ENCODE data around the gene IDI2.
"Not testable (repeated sequence)": the region's sequence is repeated elsewhere in the genome, so short reads cannot be mapped to it uniquely, and the experiment has no call there.

IDI2 gene

DNA sequence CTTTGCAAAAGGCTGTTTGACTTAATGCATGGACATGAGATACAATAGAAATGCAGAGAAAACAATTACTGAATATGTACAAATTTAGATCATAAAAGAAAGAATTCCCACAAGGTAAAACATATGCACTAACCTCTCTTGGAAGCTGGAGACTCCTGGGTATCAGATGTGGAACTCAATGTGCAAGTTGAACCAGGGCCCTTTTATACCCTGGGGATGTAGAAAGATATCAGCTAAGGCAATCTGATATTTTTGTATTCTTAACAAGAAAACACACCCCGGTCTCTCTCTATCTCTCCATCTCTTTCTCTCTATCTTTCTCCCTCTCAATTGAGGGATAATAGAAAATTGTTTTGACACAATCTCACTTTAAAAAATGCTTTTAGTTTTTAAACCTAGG is at the start of gene IDI2:
Gene IDI2, minus strand, starts transcription at position 177 of the 400 bp plus-strand sequence. CDS start 1,136 bp downstream, outside the sequence.
- no peak for DNase-seq (ENCODE audit: low spot score)

DNA sequence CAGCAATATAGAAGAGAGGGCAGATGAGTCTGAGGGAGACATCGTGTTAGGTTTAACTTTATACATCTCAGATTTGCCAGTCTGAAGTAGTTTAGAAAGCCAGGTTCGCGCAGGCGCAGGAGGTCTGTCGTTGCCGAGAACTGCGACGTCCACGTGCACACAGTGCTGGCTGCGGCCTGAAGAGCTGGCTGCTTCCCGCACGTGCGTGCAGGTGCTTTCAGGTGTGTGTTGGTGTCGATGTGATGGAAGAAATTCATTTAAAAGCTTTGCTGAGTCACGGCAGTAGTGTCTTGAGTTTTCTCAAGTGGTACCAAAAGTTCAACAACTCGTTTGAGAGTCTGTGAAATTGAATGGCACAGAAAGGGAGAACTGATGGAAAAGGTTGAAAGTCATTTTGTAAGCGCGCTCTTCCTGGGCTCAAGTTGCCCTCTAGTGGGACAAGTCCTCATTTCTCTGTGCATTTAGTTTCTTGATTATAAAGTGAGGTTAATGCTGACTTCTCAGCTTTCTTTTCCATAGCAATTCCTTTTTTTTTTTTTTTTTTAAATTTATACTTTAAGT is 49.2 kb upstream of the IDI2 start:
- no peak for DNase-seq (ENCODE audit: low spot score)

DNA sequence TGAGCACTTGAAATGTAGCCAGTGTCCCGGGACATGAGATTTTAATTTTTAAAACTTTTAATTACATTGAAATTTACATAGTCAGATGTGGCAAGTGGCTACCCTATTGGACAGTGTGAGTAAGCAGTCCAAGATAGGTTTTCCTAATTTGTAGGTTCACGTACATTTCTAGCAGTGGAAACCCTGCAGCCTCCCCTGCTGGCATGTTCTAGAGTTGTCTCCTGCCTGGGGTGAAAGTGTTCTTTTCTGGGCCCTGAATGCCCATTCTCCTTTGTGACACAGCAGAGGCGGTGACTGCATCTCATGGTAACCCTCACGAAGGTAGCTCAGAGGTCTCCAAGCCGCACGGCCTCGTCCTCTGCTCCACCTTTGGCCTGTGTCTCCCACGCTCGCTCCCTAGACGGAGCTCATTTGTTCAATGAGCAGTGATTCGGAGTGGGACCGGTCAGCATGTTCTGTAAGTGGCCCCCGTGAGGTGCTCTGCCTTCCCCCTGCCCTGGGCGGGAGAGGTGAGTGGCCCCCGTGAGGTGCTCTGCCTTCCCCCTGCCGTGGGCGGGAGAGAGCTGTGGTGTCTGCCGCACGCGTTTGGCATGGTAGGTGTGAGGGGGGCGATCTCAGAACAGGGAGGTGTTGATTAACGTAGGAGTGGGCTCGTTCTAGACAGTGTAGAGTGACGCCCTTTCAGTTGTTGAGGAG is 48.5 kb upstream of the IDI2 start:
- no peak for DNase-seq (ENCODE audit: low spot score)

DNA sequence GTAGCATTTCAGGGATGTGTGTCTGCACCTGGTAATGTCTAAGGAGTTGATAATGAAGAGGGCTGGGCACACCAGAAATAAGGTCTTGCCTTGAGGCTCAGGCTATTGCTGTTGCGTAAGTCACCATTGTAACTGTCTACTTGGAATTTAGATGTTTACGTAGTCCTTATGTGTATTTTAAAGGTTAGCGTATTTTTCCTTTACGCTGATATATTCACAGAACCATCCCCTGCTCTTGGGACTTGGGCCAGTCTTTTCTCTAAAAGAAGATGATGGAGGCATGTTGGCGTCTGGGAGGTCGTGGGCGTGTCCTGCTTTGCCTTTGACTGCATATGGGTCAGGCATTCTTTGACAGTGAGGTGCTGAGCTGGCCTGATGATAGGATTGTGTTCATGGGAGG is 45.3 kb upstream of the IDI2 start:
- no peak for DNase-seq (ENCODE audit: low spot score)

DNA sequence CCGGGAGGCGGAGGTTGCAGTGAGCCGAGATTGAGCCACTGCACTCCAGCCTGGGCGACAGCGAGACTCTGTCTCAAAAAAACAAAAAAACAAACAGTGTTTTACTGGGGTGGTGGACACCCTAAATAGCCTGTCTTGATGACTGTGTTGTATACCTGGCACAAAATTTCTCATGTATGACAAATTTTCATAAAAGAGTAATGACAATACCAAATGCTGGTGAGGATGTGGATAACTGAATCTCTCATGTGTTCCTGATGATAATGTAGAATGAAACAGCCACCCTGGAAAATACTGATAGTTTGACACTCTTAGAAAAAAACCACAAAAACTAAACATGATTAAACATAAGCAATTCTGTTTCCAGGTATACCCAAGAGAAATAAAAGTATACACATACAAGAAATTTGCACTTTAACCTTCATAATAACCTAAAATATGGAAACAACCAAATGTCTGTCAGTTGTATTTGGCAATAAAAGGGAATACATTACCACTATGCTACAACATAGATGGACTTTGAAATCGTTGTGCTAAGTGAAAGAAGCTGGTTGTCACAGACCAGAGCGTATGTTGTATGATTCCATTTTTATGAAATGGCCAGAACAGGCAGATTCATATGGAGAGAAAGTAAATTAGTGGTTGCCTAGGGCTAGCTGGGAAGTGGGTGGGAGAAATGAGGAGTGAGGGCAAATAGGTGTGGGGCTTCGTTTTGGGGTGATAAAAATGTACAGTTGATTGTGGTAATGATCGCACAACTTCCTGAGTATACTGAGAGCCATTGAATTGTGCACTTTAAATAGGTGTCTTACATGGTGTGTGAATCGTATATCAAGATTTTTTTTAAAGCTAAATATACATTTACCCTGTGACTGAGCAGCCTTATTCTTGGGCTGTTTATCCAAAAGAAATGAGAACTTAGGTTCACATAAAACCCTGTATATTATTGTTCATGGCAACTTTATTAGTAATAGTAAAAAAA is 43.0 kb upstream of the IDI2 start:
- DNase-seq (ENCODE audit: low spot score): no peak

DNA sequence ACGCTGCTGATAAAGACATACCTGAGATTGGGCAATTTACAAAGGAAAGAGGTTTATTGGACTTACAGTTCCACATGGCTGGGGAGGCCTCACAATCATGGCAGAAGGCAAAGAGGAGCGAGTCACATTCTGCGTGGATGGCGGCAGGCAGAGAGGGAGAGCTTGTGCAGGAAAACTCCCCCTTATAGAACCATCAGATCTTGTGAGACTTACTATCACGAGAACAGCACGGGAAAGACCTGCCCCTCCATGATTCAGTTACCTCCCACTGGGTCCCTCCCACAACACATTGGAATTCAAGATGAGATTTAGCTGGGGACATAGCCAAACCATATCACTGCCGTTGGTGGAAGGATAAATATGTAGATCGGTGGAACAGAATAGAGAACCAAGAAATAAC is 41.1 kb upstream of the IDI2 start:
- not testable (repeated sequence) for DNase-seq (ENCODE audit: low spot score)

DNA sequence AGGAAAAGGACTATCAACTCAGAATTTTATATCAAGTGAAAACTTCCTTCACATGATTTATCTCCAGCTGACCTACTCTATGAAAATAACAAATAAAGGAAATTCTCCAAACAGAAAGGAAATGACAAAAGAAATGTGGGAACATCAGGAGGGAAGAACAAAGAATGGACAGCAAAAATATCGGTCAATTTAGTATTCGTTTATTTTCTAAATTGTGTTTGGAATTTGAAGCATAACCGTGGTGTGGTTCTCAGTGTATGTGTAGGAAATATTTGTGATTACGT is 39.2 kb upstream of the IDI2 start:
- no peak for DNase-seq (ENCODE audit: low spot score)

DNA sequence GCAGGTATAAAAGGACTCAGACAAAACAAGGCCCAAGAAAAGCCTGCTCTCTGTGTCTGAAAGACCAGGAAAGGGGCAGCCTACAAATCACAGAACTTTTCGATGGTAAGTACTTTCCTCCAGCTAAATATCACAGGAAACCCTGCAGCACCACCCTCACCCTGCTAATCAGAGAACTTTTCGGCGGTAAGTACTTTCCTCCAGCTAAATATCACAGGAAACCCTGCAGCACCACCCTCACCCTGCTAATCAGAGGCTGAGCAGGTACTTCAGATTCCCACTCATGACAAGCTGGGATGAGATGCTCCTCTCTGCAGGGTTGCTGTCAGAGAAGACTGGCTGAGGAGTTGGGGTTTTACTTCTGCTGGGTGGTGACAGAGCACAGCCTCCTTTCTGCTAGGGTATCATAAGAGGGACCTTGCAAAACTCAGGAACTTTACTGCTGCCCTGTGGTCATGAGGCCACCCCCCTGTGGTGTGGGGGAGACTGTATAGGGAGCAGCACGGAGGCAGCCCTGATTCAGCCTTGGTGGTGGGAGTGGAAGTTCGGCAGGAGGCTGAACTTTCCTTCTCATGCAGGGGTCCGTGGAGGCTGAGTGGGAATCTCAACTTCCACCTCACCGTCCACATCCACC is 37.7 kb upstream of the IDI2 start:
- DNase-seq (ENCODE audit: low spot score): no peak

DNA sequence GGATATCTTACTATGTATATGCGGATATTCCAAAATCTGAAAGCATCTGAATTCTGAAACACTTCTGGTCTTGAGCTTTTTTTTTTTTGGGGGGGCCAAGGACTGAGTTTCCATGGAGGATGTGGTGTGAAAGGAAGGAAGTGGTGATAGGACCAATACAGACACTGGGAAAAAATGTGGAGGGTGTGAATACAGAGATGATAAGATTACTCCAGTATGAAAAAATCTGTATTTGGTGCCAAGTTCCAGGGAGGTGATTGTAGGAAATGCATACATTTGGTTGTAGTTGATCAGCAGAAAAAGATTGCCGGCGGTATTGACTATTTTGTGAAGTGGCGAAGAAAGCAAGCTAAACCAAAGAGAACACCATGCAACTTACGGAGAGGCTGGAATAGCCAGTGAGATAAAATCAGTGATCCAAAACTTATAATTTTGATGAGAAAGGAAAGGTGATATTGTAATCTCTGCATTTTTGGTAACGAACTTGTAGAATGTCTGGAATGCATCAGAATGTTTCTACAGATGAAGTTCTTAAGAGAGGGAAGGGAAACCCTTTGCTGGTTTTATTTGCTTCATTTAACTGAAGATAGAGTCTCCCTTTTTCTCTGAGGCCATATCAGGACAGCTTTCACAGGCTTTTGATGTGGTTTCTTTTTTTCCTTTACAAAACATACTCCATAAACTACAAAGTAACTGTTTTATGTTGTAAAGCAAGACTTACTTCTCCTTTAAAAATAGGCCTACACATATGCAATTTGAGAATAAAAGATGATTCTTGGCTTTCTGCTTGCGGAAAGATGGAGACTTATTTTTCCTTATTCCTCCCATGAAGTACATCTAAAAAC is 36.5 kb upstream of the IDI2 start:
- DNase-seq (ENCODE audit: low spot score): no peak

DNA sequence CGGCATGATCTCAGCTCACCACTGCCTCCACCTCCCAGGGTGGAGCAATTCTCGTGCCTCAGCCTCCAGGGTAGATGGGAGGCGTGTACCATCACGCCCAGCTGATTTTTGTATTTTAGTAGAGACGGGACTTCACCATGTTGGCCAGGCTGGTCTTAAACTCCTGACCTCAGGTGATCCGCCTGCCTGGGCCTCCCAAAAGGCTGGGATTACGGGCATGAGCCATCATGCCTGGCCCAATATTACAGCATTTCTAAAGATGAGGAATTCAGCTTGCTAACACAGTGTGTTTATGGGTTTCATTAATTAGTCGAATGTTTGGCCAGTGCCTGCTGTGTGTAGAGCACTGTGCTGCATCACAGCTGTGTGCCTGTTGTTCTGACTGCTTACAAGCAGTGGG is 34.2 kb upstream of the IDI2 start:
- no peak for DNase-seq (ENCODE audit: low spot score)

DNA sequence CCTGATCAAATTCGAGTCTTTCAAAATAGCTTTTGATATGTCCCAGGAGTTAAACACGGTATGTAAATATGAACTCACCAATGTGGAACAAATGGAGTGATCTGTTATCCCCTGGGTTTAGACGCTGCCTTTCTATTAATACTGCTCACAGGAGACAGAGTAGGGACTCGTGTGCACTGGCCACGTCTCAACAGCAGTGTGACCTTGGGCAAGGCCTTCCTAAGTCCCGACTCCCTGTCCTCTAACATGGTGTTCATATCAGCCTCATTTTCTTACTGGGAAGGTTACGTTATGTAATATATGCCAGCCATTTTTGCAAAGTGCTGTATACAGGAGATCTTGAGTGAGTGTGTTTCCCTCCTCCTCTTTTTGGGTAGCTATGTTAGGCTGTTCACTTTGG is 32.4 kb upstream of the IDI2 start:
- no peak for DNase-seq (ENCODE audit: low spot score)

DNA sequence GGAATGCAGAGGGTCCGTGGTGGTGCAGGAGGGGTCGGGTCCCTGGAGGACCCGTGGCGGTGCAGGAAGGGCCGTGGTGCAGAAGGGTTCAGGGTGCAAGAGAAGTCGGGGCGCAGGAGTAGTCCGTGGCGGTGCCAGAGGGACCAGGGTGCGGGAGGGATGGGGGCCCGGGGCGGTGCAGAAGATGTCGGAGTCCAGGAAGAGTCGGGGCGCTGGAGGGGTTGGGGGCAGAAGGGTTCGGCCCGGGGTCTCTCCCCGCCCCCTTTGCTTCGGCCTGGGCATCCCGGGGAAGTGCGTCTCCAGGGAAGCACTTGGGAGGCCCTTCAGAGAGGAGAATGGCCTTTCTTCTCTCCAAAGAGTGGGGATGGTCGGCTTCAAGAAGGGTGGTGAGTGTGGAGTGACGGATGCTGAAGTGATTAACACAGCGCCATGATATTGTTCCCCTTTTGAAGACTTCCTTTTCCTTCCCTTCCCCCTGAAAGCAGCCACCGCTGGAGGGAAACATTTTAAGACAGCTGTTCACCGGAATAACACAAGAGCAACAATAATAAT is 31.5 kb upstream of the IDI2 start:
- peak; percentile 45 for DNase-seq (ENCODE audit: low spot score)

DNA sequence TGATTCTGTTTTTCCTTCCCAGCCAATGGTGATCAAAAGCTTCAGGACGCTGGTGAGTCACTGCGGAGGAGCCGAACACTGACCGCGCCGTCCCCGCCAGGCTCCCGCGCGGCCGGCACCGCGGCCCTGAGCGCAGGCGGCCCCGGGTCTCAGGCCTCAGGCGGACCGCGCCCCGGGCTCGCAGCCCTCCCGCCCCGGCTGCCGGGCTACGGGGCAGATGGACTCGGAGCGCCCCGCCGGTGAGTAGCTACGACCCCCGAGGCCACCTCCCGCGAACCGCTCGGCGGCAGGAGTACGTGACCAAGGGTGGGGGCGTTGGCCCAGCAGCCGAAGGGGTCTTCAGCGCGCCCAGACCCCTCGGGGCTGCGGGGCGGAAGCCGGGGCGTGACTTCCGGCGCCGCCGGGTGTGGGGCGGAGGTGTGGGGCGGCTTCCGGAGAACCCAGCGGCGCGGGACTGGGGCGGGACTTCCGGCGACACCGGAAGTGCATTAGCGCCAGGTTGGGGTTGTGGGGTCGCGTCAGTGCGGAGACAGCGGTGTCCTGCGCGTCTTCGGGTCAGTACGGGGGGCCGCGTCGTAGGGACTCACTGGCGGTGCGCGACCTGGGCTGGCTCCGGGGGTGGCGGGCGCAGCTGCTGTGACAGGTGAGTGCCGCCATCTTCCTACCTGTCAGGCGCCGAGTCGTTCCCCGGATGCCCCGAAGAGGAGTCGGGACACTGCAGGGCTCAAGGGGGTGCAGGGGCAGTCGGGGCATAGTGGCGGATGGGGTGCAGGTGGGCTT is 30.9 kb upstream of the IDI2 start, which contains the start of gene WDR37:
Gene WDR37, plus strand, starts transcription at position 60 of the 780 bp plus-strand sequence. CDS start 15,771 bp downstream, outside the sequence.
- peak; percentile 79 for DNase-seq (ENCODE audit: low spot score)

DNA sequence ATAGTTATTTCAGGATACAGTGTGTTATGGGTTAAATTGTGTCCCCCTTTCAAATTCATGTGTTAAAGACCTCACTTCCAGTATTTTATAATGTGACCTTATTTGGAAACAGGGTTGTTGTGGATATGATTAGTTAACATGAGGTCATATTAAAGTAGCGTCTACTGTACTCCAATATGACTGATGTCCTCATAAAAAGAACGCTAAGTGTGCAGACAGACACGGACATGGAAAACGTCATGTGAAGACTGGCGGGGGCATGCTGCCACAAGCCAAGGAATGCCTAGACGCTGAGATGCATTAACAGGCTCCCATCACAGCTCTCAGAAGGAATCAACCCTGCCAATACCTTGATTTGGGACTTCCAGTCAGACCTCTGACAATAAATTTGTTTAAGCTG is 29.0 kb upstream of the IDI2 start:
- DNase-seq (ENCODE audit: low spot score): no peak

DNA sequence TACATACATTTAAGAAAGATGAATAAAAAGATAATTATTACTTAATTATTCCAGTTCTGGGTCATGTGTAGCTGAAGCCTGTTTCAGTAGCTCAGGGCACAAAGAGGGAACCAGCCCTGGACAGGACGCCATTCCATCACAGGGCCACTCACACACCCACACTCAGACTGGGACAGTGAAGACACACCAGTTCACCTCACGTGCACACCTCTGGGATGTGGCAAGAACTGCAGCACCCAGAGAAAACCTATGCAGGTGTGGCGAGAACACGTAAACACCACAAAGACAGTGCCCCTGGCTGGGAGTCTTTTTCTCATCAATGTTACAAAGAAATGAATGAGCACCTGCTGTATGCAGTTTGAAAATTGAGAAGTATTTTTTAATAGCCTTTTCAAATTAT is 24.9 kb upstream of the IDI2 start:
- DNase-seq (ENCODE audit: low spot score): no peak

DNA sequence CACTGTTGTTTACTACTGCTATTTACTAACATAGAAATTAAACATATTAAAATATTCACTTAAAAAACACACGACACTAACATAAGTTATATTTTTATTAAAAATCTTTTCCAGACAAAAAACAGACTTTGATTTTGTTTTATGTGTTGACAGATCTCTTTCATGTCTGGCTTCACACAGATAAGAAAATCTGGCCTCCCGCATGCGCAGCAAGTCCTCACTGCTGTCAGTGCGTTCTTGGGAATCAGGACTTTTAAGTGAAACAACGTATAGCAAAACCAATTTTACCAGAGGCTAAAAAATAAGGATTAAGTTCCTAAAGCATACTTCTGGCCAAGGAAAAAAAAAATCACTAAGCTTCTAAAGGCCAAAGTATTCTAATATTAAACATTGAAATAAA is 24.5 kb upstream of the IDI2 start:
- DNase-seq (ENCODE audit: low spot score): no peak

DNA sequence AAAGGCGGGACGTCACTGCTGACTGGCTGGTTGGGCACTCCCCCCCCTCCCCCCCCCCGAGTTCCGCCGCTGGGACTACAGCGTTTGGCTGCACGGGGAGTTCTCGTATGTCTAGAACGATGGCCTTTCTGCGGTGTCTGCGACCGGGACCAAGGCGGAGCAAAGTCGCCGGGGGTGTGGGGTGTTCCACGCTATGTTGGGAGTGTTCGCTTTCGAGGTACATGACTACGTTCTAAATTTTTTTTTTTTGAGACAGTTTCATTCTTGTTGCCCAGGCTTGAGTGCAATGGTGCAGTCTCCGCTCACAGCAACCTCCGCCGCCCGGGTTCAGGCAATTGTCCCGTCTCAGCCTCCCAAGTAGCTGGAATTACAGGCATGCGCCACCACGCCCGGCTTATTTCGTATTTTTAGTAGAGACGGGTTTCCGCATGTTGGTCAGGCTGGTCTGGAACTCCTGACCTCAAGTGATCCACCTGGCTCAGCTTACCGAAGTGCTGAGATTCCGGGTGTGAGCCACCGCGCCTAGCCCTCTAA is 23.8 kb upstream of the IDI2 start:
- DNase-seq (ENCODE audit: low spot score): no peak

DNA sequence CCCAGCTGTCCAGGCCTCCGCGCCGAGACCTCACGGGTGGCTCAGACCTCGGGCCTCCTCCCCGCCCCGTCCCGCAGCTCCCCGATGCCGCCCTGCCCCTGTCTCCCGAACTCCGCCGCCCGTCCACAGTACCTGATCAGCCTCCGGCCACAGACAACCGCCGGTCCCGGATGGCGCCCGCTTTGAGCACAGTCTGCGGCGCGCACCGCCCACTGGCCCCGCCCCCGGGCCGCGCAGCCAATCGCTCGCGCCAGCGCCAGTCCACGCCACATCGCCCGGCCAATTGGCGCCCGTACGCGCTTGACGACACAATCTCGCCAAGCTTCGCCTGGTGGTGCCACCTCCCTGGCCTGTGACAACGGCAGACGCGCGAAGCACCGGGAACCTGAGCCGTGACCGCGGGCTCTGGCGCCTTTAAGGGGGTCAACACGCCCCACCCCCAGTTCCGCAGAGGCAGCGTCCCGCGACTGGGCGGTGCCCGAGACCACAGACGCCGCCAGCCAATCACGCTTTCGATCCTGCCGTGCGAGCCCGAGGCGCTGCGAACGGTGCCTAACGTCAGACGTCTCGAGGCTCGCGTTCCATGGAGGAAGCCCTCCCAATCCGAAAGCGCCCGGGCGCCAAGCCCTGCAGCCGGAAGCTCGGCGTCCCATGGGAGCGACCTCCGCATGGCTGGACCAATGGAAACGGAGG is 23.2 kb upstream of the IDI2 start, which contains the start of gene IDI1:
Gene IDI1, minus strand, starts transcription at position 388 of the 693 bp plus-strand sequence. Its CDS starts 116 bp downstream, at position 272.
- DNase-seq (ENCODE audit: low spot score): peak; percentile 98

DNA sequence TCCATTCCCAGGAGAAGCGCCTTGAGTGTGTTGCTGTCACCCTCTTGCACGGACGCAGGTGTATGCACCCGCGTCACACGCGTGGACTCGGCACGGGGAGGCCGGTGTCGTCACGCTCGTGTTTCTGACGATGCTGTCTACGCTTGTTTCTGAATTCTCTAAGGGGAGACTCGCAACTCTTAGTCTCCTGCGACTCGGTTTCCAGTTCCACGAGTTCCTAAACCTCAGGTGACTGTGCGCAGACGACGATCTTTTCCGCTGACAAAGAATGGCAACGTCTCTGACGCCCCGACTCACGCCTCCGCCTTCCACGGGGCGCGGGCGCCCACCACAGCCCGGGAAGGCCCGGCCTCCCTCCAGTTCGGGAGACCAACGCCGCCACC is 22.7 kb upstream of the IDI2 start:
- DNase-seq (ENCODE audit: low spot score): no peak

Measured in kidney capillary endothelial cell (primary cell).